Panc1 (cell line): ENCODE measurements around the gene PLAAT5. TPM values are rescaled to one million over a fixed set of nuclear protein-coding genes. Genes with fewer than 3 reads are reported as not detected.

Experiments
- ATAC-seq: fragments of 200-7000 bp; cut with Tn5 transposase; 2 replicates; pipeline ENCODE4 v1.9.1; 2020; ENCODE audit warnings: mild to moderate bottlenecking, moderate library complexity
- BruUV-seq: library from RNA; stranded (reverse); fragments of 400-500 nt; replicated peaks from 2 replicates; lab custom pipeline; 2021; lab: Mats Ljungman, UMichigan
- CTCF ChIA-PET: fragments of 300-600 bp; sonication (Branson Sonifier 250); formaldehyde crosslinking; loops from one replicate; lab custom pipeline; 2022; ENCODE audit warnings: antibody characterized with exemption; lab: Charles Lee
- POLR2A ChIA-PET: fragments of 300-600 bp; sonication (Branson Sonifier 250); formaldehyde crosslinking; loops from one replicate; lab custom pipeline; 2022; ENCODE audit warnings: antibody characterized with exemption; lab: Charles Lee
- DNase-seq: peaks from one replicate; pipeline ENCODE4 v3.0.0-alpha.2; 2010; ENCODE audit warnings: low read depth, low spot score
- H3K27ac ChIP-seq: 2 replicates; pipeline ENCODE4 v1.5.1; 2011; ENCODE audit warnings: mild to moderate bottlenecking, low read length, inconsistent platforms
- H3K27me3 ChIP-seq: fragments of 200-500 bp; sonication (Bioruptor generic); 2 replicates; pipeline ENCODE4 v1.6.0; 2014; ENCODE audit warnings: low read length, inconsistent platforms; ENCODE audit not compliant: control insufficient read depth, insufficient read depth
- H3K36me3 ChIP-seq: fragments of 200-500 bp; sonication (Bioruptor generic); 2 replicates; pipeline ENCODE4 v1.5.1; 2014; ENCODE audit warnings: inconsistent platforms, mild to moderate bottlenecking, low read length, moderate library complexity; ENCODE audit not compliant: control insufficient read depth, insufficient read depth
- H3K4me1 ChIP-seq: 2 replicates; pipeline ENCODE4 v1.5.1; 2011; ENCODE audit warnings: inconsistent platforms, mild to moderate bottlenecking, low read length, moderate library complexity; ENCODE audit not compliant: control insufficient read depth, insufficient read depth
- H3K4me3 ChIP-seq, 2 experiments: 2 replicates each; pipeline ENCODE4 v1.5.1; 2011 to 2012; ENCODE audit warnings: low read depth in 2 of 2, low read length in 2 of 2, mild to moderate bottlenecking in 2 of 2, inconsistent platforms in 1 of 2, moderate library complexity in 1 of 2
- H3K9me3 ChIP-seq: fragments of 200-500 bp; sonication (Bioruptor generic); 2 replicates; pipeline ENCODE4 v1.5.1; 2014; ENCODE audit warnings: low read depth, mild to moderate bottlenecking, inconsistent platforms, low read length, moderate library complexity; ENCODE audit not compliant: control insufficient read depth, insufficient read depth
- CTCF ChIP-seq: fragments of 450-650 bp; IDR thresholded peaks from 2 replicates; pipeline ENCODE4 v1.5.1; 2017; ENCODE audit warnings: mild to moderate bottlenecking
- POLR2AphosphoS5 ChIP-seq: IDR thresholded peaks from 2 replicates; pipeline ENCODE4 v1.6.1; 2012; ENCODE audit warnings: mild to moderate bottlenecking, low read depth, low read length, moderate library complexity
- REST ChIP-seq, 2 experiments: IDR thresholded peaks; 2 replicates each; pipeline ENCODE4 v1.6.1; 2011 to 2012; ENCODE audit warnings: low read depth in 2 of 2, control low read depth in 1 of 2, low read length in 1 of 2, mild to moderate bottlenecking in 1 of 2, moderate library complexity in 1 of 2; ENCODE audit not compliant: insufficient read depth in 1 of 2
- SIN3A ChIP-seq: IDR thresholded peaks from 2 replicates; pipeline ENCODE4 v1.6.1; 2012; ENCODE audit warnings: low read depth, mild to moderate bottlenecking, low read length, moderate library complexity, borderline replicate concordance; ENCODE audit not compliant: insufficient read depth
- TCF7L2 ChIP-seq: IDR thresholded peaks from 2 replicates; pipeline ENCODE4 v1.6.1; 2011; ENCODE audit warnings: mild to moderate bottlenecking, low read depth, low read length, inconsistent platforms
- in situ Hi-C: cut with HindIII; loops from 2 replicates; pipeline ENCODE4 v1.10.0; 2016; ENCODE audit warnings: low sequenced_read_pairs, low pct_unique_long_range_greater_than_20kb
- intact Hi-C: fragments of 100-400 bp; cut with micrococcal nuclease; formaldehyde crosslinking; loops from one replicate; pipeline ENCODE4 v1.10.0; 2022; ENCODE audit not compliant: unreplicated experiment
- total RNA-seq: library from RNA; stranded (reverse); gene quantifications from one replicate; pipeline ENCODE4 v1.2.1, GENCODE V29; 2021; ENCODE audit not compliant: unreplicated experiment

PLAAT5 gene
- total RNA-seq, 1 experiment from 2014 or later: not detected

- Histone ChIP-seq H3K4me1 (no peaks in the 10 kb centered on the region), H3K4me3 (no peak overlapping the region), H3K9me3 (no peaks in the 10 kb centered on the region), H3K36me3 (no peaks in the 10 kb centered on the region), H3K27ac (no peak overlapping the region), H3K27me3 (peaks cover 11% of the 10 kb centered on the region)
- intact Hi-C loops: no loop called here
- ATAC-seq: no peak
- POLR2A ChIA-PET: no interaction called here
- TF ChIP-seq POLR2AphosphoS5 (no peak), SIN3A (no peak), TCF7L2 (no peak), REST (IDR thresholded peaks at IDR 0.05; ENCODE audit: insufficient read depth in 1 of 2, low read depth in 2 of 2, low read length in 1 of 2) (no peak), CTCF (no peak)
- in situ Hi-C loops: no loop called here
- DNase-seq: no peak
- CTCF ChIA-PET: no interaction called here
- no TSS peak for BruUV-seq
Measured at GRCh38 chr11:63445118-63445517, 45.8 kb downstream of the PLAAT5 start.

GRCh38 chr11:63444160-63444559 is 46.8 kb downstream of the PLAAT5 start:
- no peak overlapping the region for H3K4me3 ChIP-seq
- ATAC-seq (no peak), DNase-seq (no peak)
- in situ Hi-C loops (no loop called here), intact Hi-C loops (no loop called here)
- no TSS peak for BruUV-seq
- H3K36me3 ChIP-seq: no peaks in the 10 kb centered on the region
- TF ChIP-seq CTCF (no peak), SIN3A (no peak), POLR2AphosphoS5 (no peak), TCF7L2 (no peak), REST (IDR thresholded peaks at IDR 0.05; ENCODE audit: insufficient read depth in 1 of 2, low read depth in 2 of 2, low read length in 1 of 2) (no peak)
- no peak overlapping the region for H3K27ac ChIP-seq
- CTCF ChIA-PET: no interaction called here
- POLR2A ChIA-PET: no interaction called here
- no peaks in the 10 kb centered on the region for H3K4me1 ChIP-seq
- no peaks in the 10 kb centered on the region for H3K9me3 ChIP-seq
- H3K27me3 ChIP-seq: peaks cover 11% of the 10 kb centered on the region
